IMR-90 (cell line): ENCODE measurements around the gene MERTK. TPM values are rescaled to one million over a fixed set of nuclear protein-coding genes. Genes with fewer than 3 reads are reported as not detected.

Experiments
- ATAC-seq: fragments of 200-7000 bp; cut with Tn5 transposase; 2 replicates; pipeline ENCODE4 v1.9.1; 2020; ENCODE audit warnings: low read depth, mild to moderate bottlenecking, moderate library complexity
- BruUV-seq: library from RNA; stranded (reverse); fragments of 400-500 nt; replicated peaks from 2 replicates; lab custom pipeline; 2021; lab: Mats Ljungman, UMichigan
- CTCF ChIA-PET: fragments of 300-600 bp; formaldehyde crosslinking; extraction: SDS; loops from one replicate; lab custom pipeline; 2021; ENCODE audit warnings: antibody characterized with exemption; lab: Yijun Ruan, JAX
- POLR2A ChIA-PET: fragments of 300-600 bp; sonication (Branson Sonifier 250); formaldehyde crosslinking; loops from one replicate; lab custom pipeline; 2022; ENCODE audit warnings: antibody characterized with exemption; ENCODE audit not compliant: unreplicated experiment; lab: Charles Lee
- DNase-seq: peaks from one replicate; pipeline ENCODE4 v3.0.0; 2013
- H2AFZ ChIP-seq: replicated peaks from 2 replicates; pipeline ENCODE3; 2013; ENCODE audit warnings: low read length, mild to moderate bottlenecking; ENCODE audit not compliant: poor library complexity
- H2AK5ac ChIP-seq: 2 replicates; pipeline ENCODE4 v1.6.1; 2013; ENCODE audit warnings: low read depth, low read length, inconsistent platforms
- H2AK9ac ChIP-seq: replicated peaks from 2 replicates; pipeline ENCODE3; 2013; ENCODE audit warnings: mild to moderate bottlenecking, low read depth, low read length, moderate library complexity; ENCODE audit not compliant: poor library complexity
- H2BK120ac ChIP-seq: 2 replicates; pipeline ENCODE4 v1.6.1; 2013; ENCODE audit warnings: low read depth, low read length, inconsistent platforms
- H2BK15ac ChIP-seq: 3 replicates; pipeline ENCODE4 v1.6.1; 2013; ENCODE audit warnings: low read depth, low read length, inconsistent platforms
- H2BK20ac ChIP-seq: 2 replicates; pipeline ENCODE4 v1.6.1; 2013; ENCODE audit warnings: low read depth, mild to moderate bottlenecking, inconsistent platforms, low read length, moderate library complexity
- H2BK5ac ChIP-seq: 2 replicates; pipeline ENCODE4 v1.6.1; 2013; ENCODE audit warnings: mild to moderate bottlenecking, low read depth, low read length, inconsistent platforms; ENCODE audit not compliant: poor library complexity, severe bottlenecking
- H3K14ac ChIP-seq: replicated peaks from 2 replicates; pipeline ENCODE4 v1.6.1; 2013; ENCODE audit warnings: low read depth, low read length, inconsistent platforms
- H3K18ac ChIP-seq: 2 replicates; pipeline ENCODE4 v1.6.1; 2013; ENCODE audit warnings: low read depth, low read length, control low read depth
- H3K23ac ChIP-seq: 2 replicates; pipeline ENCODE4 v1.6.1; 2013; ENCODE audit warnings: low read depth, low read length, inconsistent platforms
- H3K27ac ChIP-seq: 2 replicates; pipeline ENCODE4 v1.5.1; 2013; ENCODE audit warnings: mild to moderate bottlenecking, control low read depth, low read length; ENCODE audit not compliant: insufficient read depth
- H3K27me3 ChIP-seq: 2 replicates; pipeline ENCODE4 v1.6.1; 2013; ENCODE audit warnings: low read length; ENCODE audit not compliant: control insufficient read depth, insufficient read depth
- H3K36me3 ChIP-seq: 2 replicates; pipeline ENCODE4 v1.6.1; 2013; ENCODE audit warnings: low read length, mixed read lengths; ENCODE audit not compliant: control insufficient read depth, insufficient read depth
- H3K4ac ChIP-seq: 2 replicates; pipeline ENCODE4 v1.6.1; 2013; ENCODE audit warnings: low read depth, low read length, inconsistent platforms
- H3K4me1 ChIP-seq: 2 replicates; pipeline ENCODE4 v1.6.1; 2013; ENCODE audit warnings: low read length, mixed read lengths; ENCODE audit not compliant: control insufficient read depth, insufficient read depth
- H3K4me2 ChIP-seq: 2 replicates; pipeline ENCODE4 v1.6.1; 2013; ENCODE audit warnings: low read depth, mild to moderate bottlenecking, control low read depth, low read length, moderate library complexity
- H3K4me3 ChIP-seq: 2 replicates; pipeline ENCODE4 v1.5.1; 2013; ENCODE audit warnings: low read depth, mild to moderate bottlenecking, control low read depth, low read length, moderate library complexity; ENCODE audit not compliant: insufficient read depth
- H3K56ac ChIP-seq: 2 replicates; pipeline ENCODE4 v1.6.1; 2013; ENCODE audit warnings: low read length, inconsistent platforms; ENCODE audit not compliant: insufficient read depth; ENCODE audit errors: extremely low read depth
- H3K79me1 ChIP-seq, 2 experiments: 2 replicates each; pipeline ENCODE4 v1.6.1; 2013; ENCODE audit warnings: low read length in 2 of 2, inconsistent platforms in 1 of 2, low read depth in 1 of 2
- H3K9ac ChIP-seq: 2 replicates; pipeline ENCODE4 v1.6.1; 2013; ENCODE audit warnings: low read depth, low read length, control low read depth
- H3K9me1 ChIP-seq: 2 replicates; pipeline ENCODE4 v1.6.1; 2013; ENCODE audit warnings: low read length, inconsistent platforms; ENCODE audit not compliant: insufficient read depth
- H3K9me3 ChIP-seq: 2 replicates; pipeline ENCODE4 v1.6.1; 2013; ENCODE audit warnings: low read length; ENCODE audit not compliant: control insufficient read depth, insufficient read depth
- H4K20me1 ChIP-seq: 2 replicates; pipeline ENCODE4 v1.6.1; 2013; ENCODE audit warnings: low read length, inconsistent platforms; ENCODE audit not compliant: insufficient read depth
- H4K5ac ChIP-seq: 2 replicates; pipeline ENCODE4 v1.6.1; 2013; ENCODE audit warnings: mild to moderate bottlenecking, low read depth, low read length, control low read depth
- H4K8ac ChIP-seq, 2 experiments: 2 replicates each; pipeline ENCODE4 v1.6.1; 2013; ENCODE audit warnings: low read depth in 2 of 2, low read length in 2 of 2, control low read depth in 1 of 2, inconsistent platforms in 1 of 2
- H4K91ac ChIP-seq: 2 replicates; pipeline ENCODE4 v1.6.1; 2013; ENCODE audit warnings: low read depth, low read length, inconsistent platforms; ENCODE audit not compliant: insufficient read depth
- CEBPB ChIP-seq: IDR thresholded peaks from 2 replicates; pipeline ENCODE4 v1.6.1; 2012; ENCODE audit warnings: low read depth, low read length, improper control_type of control experiment
- CTCF ChIP-seq: conservative IDR thresholded peaks from 2 replicates; pipeline ENCODE4 v1.5.1; 2012; ENCODE audit warnings: mild to moderate bottlenecking, low read depth, low read length, improper control_type of control experiment
- FOS ChIP-seq: fragments of 150-350 bp; IDR thresholded peaks from 2 replicates; pipeline ENCODE4 v1.6.1; 2016; ENCODE audit warnings: low read depth, low read length
- MAFK ChIP-seq: IDR thresholded peaks from 2 replicates; pipeline ENCODE4 v1.6.1; 2012; ENCODE audit warnings: low read depth, low read length, improper control_type of control experiment
- MAZ ChIP-seq: IDR thresholded peaks from 2 replicates; pipeline ENCODE4 v1.6.1; 2012; ENCODE audit warnings: low read depth, mild to moderate bottlenecking, low read length, improper control_type of control experiment, moderate library complexity, borderline replicate concordance
- NFE2L2 ChIP-seq: fragments of 150-350 bp; IDR thresholded peaks from 2 replicates; pipeline ENCODE4 v1.6.1; 2016; ENCODE audit warnings: low read depth, mild to moderate bottlenecking, low read length
- POLR2A ChIP-seq: IDR thresholded peaks from 2 replicates; pipeline ENCODE4 v1.6.1; 2012; ENCODE audit warnings: mild to moderate bottlenecking, low read depth, low read length
- RFX5 ChIP-seq: IDR thresholded peaks from 2 replicates; pipeline ENCODE4 v1.8.0; 2012; ENCODE audit warnings: low read depth, mild to moderate bottlenecking, low read length, moderate library complexity
- SMC3 ChIP-seq: fragments of 150-350 bp; IDR thresholded peaks from 2 replicates; pipeline ENCODE4 v1.6.1; 2016; ENCODE audit warnings: low read depth, mild to moderate bottlenecking, antibody characterized with exemption, low read length, moderate library complexity
- USF2 ChIP-seq: fragments of 150-350 bp; IDR thresholded peaks from 2 replicates; pipeline ENCODE4 v1.6.1; 2017; ENCODE audit warnings: mild to moderate bottlenecking, antibody characterized with exemption, low read length, low read depth
- WGBS, 2 experiments: methylation state at CpG; one replicate each; pipeline versions ENCODE4 v1.1.5 to v1.1.7; 2013; ENCODE audit warnings: missing lambda C conversion rate in 2 of 2; ENCODE audit not compliant: insufficient read length in 1 of 2; ENCODE audit errors: extremely low coverage in 2 of 2; 5-methylcytosine and 5-hydroxymethylcytosine counted together
- dilution Hi-C: fragments of 300-500 bp; cut with HindIII; formaldehyde crosslinking; loops from one replicate; pipeline ENCODE4 v1.14.3; 2018; ENCODE audit warnings: low sequenced_read_pairs; ENCODE audit not compliant: unreplicated experiment
- in situ Hi-C: fragments of 300-500 bp; cut with MboI; formaldehyde crosslinking; loops from 3 replicates; pipeline ENCODE4 v1.14.3; 2019; ENCODE audit warnings: low sequenced_read_pairs, inconsistent platforms, mixed read lengths
- intact Hi-C: fragments of 100-400 bp; cut with micrococcal nuclease; formaldehyde crosslinking; loops from 2 replicates; pipeline ENCODE4 v1.10.0; 2022
- polyA plus RNA-seq, 3 experiments: library from polyadenylated mRNA; depleted of rRNA; stranded (reverse); fragments of >200 nt; gene quantifications; 2 replicates each; pipeline ENCODE4 v1.2.3, GENCODE V29; 2012; ENCODE audit warnings: low replicate concordance in 1 of 3
- total RNA-seq: library from RNA; depleted of rRNA; stranded (reverse); fragments of >200 nt; gene quantifications from 2 replicates; pipeline ENCODE4 v1.2.3, GENCODE V29; 2012
- TF ChIP-seq, protein P1 (sequence below): fragments of 150-350 bp; IDR thresholded peaks from 2 replicates; pipeline ENCODE4 v1.6.1; 2016; ENCODE audit warnings: low read depth, mild to moderate bottlenecking, low read length, moderate library complexity, borderline replicate concordance

MERTK gene
- total and polyA plus RNA-seq, 2 of the 4 experiments (the other 2 are of a cell fraction) = 0.36 to 0.62 TPM

DNA sequence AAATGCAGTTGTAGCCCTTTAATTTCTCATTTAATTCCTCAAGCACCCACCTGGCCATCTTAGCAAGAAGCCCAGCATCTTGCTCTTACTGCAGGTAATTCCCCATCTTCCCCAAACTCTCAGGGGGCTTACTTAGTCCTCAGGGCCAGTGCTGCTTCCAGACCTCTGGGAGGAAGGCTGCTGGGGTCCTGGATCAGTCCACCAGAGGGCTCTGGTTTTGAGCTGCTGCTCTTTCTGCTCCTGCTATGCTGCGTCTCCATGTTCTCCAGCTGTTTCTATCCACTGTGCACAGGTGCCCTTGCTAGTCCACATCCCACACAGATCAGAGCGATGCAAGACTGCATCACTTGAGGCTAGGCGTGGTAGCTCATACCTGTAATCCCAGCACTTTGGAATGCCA lies 122.2 kb downstream of the MERTK start:
- no peak for DNase-seq
- no peak overlapping the region for H4K5ac ChIP-seq
- H3K4me2 ChIP-seq = no peak overlapping the region
- H2BK120ac ChIP-seq = no peak overlapping the region
- H2BK5ac ChIP-seq = no peak overlapping the region
- no peak overlapping the region for H3K27ac ChIP-seq
- ChIA-PET CTCF (no interaction called here), POLR2A (no interaction called here)
- no peak overlapping the region for H2AK9ac ChIP-seq
- no peak overlapping the region for H3K9ac ChIP-seq
- no peak overlapping the region for H2BK20ac ChIP-seq
- H3K18ac ChIP-seq = no peak overlapping the region
- no peaks in the 10 kb centered on the region for H3K4me1 ChIP-seq
- H4K8ac ChIP-seq = no peak overlapping the region
- H2AK5ac ChIP-seq = no peak overlapping the region
- H3K23ac ChIP-seq = no peak overlapping the region
- H2BK15ac ChIP-seq = no peak overlapping the region
- no peaks in the 10 kb centered on the region for H3K9me1 ChIP-seq
- H3K14ac ChIP-seq = no peak overlapping the region
- no peak overlapping the region for H3K4ac ChIP-seq
- dilution Hi-C loops = no loop called here
- no TSS peak for BruUV-seq
- H3K56ac ChIP-seq = no peak overlapping the region
- H3K79me1 ChIP-seq = no peaks in the 10 kb centered on the region
- no peaks in the 10 kb centered on the region for H3K36me3 ChIP-seq
- intact Hi-C loops = no loop called here
- no peak for ATAC-seq
- no peak overlapping the region for H2AFZ ChIP-seq
- no peaks in the 10 kb centered on the region; the same call in 1 of the 2 replicates for H4K20me1 ChIP-seq
- no peak overlapping the region for H4K91ac ChIP-seq
- TF ChIP-seq RFX5 (no peak), SMC3 (no peak), POLR2A (no peak), CEBPB (no peak), USF2 (no peak), CTCF (no peak), MAFK (no peak), MAZ (no peak), NFE2L2 (no peak), FOS (no peak)
- TF ChIP-seq, protein P1, sequence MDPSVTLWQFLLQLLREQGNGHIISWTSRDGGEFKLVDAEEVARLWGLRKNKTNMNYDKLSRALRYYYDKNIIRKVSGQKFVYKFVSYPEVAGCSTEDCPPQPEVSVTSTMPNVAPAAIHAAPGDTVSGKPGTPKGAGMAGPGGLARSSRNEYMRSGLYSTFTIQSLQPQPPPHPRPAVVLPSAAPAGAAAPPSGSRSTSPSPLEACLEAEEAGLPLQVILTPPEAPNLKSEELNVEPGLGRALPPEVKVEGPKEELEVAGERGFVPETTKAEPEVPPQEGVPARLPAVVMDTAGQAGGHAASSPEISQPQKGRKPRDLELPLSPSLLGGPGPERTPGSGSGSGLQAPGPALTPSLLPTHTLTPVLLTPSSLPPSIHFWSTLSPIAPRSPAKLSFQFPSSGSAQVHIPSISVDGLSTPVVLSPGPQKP = no peak
- in situ Hi-C loops = no loop called here
- no peak overlapping the region for H3K4me3 ChIP-seq
- H3K27me3 ChIP-seq = peaks cover 6% of the 10 kb centered on the region
- WGBS, 2 experiments = 78% methylated on average over 3 of the region's 3 CpGs; no CpG with 5 or more reads in 1 of the 2 experiments
- no peaks in the 10 kb centered on the region for H3K9me3 ChIP-seq
